Motor neuron (in vitro differentiated cells): Measurements from ENCODE around the gene ECEL1. TPM values are rescaled to one million over a fixed set of nuclear protein-coding genes. Genes with fewer than 3 reads are reported as not detected.
"Not testable (repeated sequence)": the region's sequence is repeated elsewhere in the genome, so short reads cannot be mapped to it uniquely, and the experiment has no call there.

Experiments used
- ATAC-seq, 8 experiments: fragments of 200-7000 bp; cut with Tn5 transposase; replicated peaks in 6 of 8; 2 replicates each; pipeline ENCODE4 v1.8.0; 2021; ENCODE audit warnings: mild to moderate bottlenecking in 8 of 8, moderate library complexity in 8 of 8
- H3K27ac ChIP-seq, 2 donors: fragments of 250-450 bp; sonication (Bioruptor Pico); 2 replicates each; pipeline ENCODE4 v1.9.0; 2021; ENCODE audit warnings: antibody characterized with exemption in 2 of 2, mild to moderate bottlenecking in 2 of 2, moderate library complexity in 1 of 2
- H3K4me1 ChIP-seq, 2 donors: fragments of 250-450 bp; sonication (Bioruptor Pico); replicated peaks in 1 of 2; 2 replicates each; pipeline ENCODE4 v1.6.1; 2021; ENCODE audit warnings: antibody characterized with exemption in 2 of 2, mild to moderate bottlenecking in 2 of 2, moderate library complexity in 1 of 2
- H3K4me3 ChIP-seq, 5 donors: fragments of 250-450 bp; sonication (Bioruptor Pico); 2 replicates each; pipeline ENCODE4 v1.9.0; 2021; ENCODE audit warnings: antibody characterized with exemption in 5 of 5, mild to moderate bottlenecking in 5 of 5, moderate library complexity in 4 of 5
- WGBS, 10 experiments: fragments of 450-650 bp; shearing (Covaris generic); methylation state at CpG; one replicate each; pipeline ENCODE4 v1.0.0; 2022; 5-methylcytosine and 5-hydroxymethylcytosine counted together
- in situ Hi-C, 9 experiments: fragments of 400-800 bp; cut with MboI; loops; one replicate each; pipeline ENCODE4 v1.15.0; 2021; ENCODE audit warnings: low sequenced_read_pairs in 9 of 9, low pct_unique_long_range_greater_than_20kb in 2 of 9; ENCODE audit not compliant: unreplicated experiment in 9 of 9
- total RNA-seq, 8 experiments: library from RNA; unstranded; fragments of 300-600 nt; gene quantifications; 2 replicates each; pipeline versions ENCODE4 v1.2.3 to v1.2.4, GENCODE V29; 2022

ECEL1 gene
- total RNA-seq, 8 experiments from 2014 or later, result 0.13 to 83.3 (median 30.6) TPM; not detected in 1

GRCh38 chr2:232438951-232439757 is 48.5 kb downstream of the ECEL1 start:
- peak; percentile 54 to 78 (median 62) for ATAC-seq
- no CpG with 5 or more reads among the region's 22 CpGs for WGBS, 10 experiments
- H3K4me3 ChIP-seq, result no peak overlapping the region
- no peak overlapping the region for H3K27ac ChIP-seq
- H3K4me1 ChIP-seq, result peaks cover 3% of the 10 kb centered on the region in 2 donors
- in situ Hi-C loops, result loop anchor here in 6 of 9 experiments (10.0 to 25.0 kb wide), 2 partner anchors 527 to 534 kb away; no protein-coding TSS in a partner anchor

GRCh38 chr2:232438091-232438490 is 49.5 kb downstream of the ECEL1 start:
- no peak for ATAC-seq
- no peak overlapping the region for H3K27ac ChIP-seq
- WGBS, 10 experiments, result 64 to 100% (median 87%) methylated on average over 1 to 6 of the region's 12 CpGs; no CpG with 5 or more reads in 2 of the 10 experiments
- in situ Hi-C loops, result loop anchor here in 6 of 9 experiments (10.0 to 25.0 kb wide), 2 partner anchors 526 to 533 kb away; no protein-coding TSS in a partner anchor
- no peak overlapping the region for H3K4me3 ChIP-seq
- H3K4me1 ChIP-seq, result no peaks in the 10 kb centered on the region

DNA sequence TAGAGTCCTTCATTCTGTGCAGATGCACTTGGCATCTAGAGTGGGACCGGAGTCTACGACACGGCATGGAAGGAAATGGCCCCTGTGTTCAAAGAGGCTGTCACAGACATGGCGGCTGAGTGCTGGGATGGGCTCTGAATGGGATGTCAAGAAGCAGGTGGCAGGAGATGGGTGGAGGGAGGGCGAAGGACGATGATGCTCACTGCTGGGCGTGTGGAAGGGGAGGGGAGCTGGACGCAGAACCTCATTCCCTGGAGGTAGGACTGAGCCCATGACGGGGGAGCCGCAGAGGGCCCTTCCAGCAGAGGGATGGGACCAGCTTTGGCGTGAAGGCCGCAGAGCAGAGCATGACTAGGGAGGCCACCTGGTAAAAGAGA is 50.5 kb downstream of the ECEL1 start:
- in situ Hi-C loops, result loop anchor here in 6 of 9 experiments (10.0 to 25.0 kb wide), 2 partner anchors 525 to 532 kb away; no protein-coding TSS in a partner anchor
- no peak overlapping the region for H3K27ac ChIP-seq
- 45 to 100% (median 96%) methylated on average over 1 to 8 of the region's 12 CpGs; no CpG with 5 or more reads in 6 of the 10 experiments for WGBS, 10 experiments
- ATAC-seq, result no peak
- no peaks in the 10 kb centered on the region for H3K4me1 ChIP-seq
- no peak overlapping the region for H3K4me3 ChIP-seq

DNA sequence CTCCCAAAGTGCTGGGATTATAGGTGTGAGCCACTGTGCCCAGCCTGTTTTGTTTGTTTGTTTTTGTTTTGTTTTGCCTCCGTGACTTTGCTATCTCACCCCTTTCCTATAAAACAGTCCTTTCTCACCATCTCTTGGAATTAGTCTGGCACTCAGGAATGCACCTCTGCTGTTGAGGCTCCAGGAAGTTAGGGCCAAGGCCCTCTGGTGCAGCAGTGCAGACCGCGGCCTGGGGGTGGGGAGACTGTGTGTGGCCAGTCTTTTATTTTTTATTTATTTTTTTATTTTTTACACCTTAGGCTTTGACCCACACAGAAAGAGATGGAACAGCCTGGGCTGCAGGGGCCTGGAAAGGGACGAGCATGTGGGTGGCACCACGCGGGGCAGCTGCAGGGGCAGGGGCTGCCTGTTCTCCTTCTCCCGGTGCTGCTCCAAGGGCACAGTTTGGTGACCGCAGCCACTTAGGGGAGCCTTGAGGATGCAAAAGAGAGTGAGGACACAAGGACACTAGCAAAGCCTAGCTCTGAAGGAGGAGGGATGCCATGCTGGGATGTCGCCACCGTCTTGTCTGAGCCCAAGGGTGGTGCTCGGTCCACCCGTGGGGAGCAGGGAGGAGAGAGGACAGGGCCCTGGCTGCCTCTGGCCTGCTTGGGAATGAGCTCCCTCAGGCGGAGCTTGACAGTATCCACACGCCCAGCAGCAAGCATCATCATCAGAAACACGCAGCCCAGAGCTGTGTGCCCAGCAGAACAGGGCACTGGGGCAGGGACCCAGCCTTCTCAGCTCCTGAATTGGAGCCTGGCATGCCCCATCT is 51.0 kb downstream of the ECEL1 start:
- in situ Hi-C loops, result loop anchor here in 6 of 9 experiments (10.0 to 25.0 kb wide), 2 partner anchors 524 to 532 kb away; no protein-coding TSS in a partner anchor
- Histone ChIP-seq H3K27ac (no peak overlapping the region), H3K4me3 (no peak overlapping the region), H3K4me1 (no peaks in the 10 kb centered on the region)
- 39 to 100% (median 81%) methylated on average over 1 to 6 of the region's 15 CpGs; no CpG with 5 or more reads in 2 of the 10 experiments for WGBS, 10 experiments
- ATAC-seq, result no peak

DNA sequence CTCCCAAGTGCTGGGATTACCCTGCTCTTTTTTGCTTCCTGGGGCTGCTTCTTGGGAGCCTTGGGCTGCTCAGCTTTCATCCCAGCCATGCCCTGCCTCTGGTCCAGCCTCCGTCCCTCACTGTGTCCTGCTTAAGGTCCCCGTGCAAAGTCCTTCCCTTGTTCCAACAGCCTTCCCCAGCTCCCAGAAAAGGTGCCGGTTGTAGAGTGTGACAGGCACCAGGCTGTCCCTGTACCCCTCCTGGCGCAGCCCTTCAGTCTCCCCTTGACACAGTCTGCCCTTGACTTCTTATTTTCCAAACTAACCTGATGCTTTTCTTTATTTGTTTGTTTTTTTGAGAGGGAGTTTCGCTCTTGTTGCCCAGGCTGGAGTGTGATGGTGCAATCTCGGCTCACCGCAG is 51.8 kb downstream of the ECEL1 start:
- WGBS, 10 experiments, result 43 to 100% (median 93%) methylated on average over 1 to 6 of the region's 7 CpGs; no CpG with 5 or more reads in 3 of the 10 experiments
- Histone ChIP-seq H3K27ac (no peak overlapping the region), H3K4me3 (no peak overlapping the region), H3K4me1 (no peaks in the 10 kb centered on the region)
- in situ Hi-C loops, result loop anchor here in 6 of 9 experiments (10.0 to 25.0 kb wide), 2 partner anchors 524 to 531 kb away; no protein-coding TSS in a partner anchor
- no peak for ATAC-seq

DNA sequence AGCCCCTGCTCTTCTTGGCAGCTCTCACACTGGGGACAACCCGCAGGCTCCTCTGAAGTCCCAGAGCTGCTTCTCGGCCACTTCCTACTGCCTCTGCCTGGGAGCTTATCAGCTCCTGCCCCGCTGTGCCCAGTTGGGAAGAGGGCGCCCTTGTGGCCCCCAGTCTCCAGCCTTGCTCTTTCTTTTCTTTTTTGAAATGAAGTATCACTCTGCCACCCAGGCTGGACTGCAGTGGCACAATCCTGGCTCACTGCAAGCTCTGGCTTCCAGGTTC is 52.3 kb downstream of the ECEL1 start:
- Histone ChIP-seq H3K27ac (no peak overlapping the region), H3K4me3 (no peak overlapping the region), H3K4me1 (no peaks in the 10 kb centered on the region)
- WGBS, 10 experiments, result 40 to 100% (median 81%) methylated on average over 1 to 3 of the region's 4 CpGs; no CpG with 5 or more reads in 4 of the 10 experiments
- no peak for ATAC-seq
- in situ Hi-C loops, result loop anchor here in 6 of 9 experiments (10.0 to 25.0 kb wide), 2 partner anchors 523 to 531 kb away; no protein-coding TSS in a partner anchor

GRCh38 chr2:232434563-232435374 is 52.9 kb downstream of the ECEL1 start:
- 72 to 100% (median 90%) methylated on average over 1 to 2 of the region's 12 CpGs; no CpG with 5 or more reads in 6 of the 10 experiments for WGBS, 10 experiments
- Histone ChIP-seq H3K27ac (no peak overlapping the region), H3K4me3 (no peak overlapping the region), H3K4me1 (no peaks in the 10 kb centered on the region)
- in situ Hi-C loops, result loop anchor here in 6 of 9 experiments (10.0 to 25.0 kb wide), 2 partner anchors 522 to 530 kb away; no protein-coding TSS in a partner anchor
- ATAC-seq, result no peak

DNA sequence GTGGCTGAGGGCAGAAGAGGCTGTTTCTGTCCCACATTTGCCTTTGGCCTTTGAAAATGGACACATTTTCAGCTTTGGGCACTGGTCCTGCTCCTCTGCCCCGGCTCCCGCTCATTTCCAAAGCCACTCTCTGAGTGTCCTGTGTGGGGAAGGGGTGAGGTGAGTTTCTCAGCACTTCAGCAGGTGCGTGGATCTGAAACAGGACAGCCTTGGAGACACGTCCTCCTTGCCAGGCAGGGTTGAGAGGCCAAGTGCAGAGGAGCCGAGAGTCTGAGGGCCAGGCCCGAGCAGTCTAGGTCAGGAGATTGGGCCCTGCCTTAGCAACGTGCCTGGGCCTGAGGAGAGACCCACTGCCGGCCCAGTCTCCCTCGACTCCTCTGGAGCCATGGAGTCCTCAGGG is 53.5 kb downstream of the ECEL1 start:
- in situ Hi-C loops, result loop anchor here in 6 of 9 experiments (10.0 to 25.0 kb wide), 2 partner anchors 522 to 529 kb away; no protein-coding TSS in a partner anchor
- Histone ChIP-seq H3K4me3 (no peak overlapping the region), H3K4me1 (no peaks in the 10 kb centered on the region), H3K27ac (no peak overlapping the region)
- 90% methylated on average over 2 of the region's 9 CpGs; no CpG with 5 or more reads in 9 of the 10 experiments for WGBS, 10 experiments
- no peak for ATAC-seq

GRCh38 chr2:232433622-232434021 is 54.0 kb downstream of the ECEL1 start:
- in situ Hi-C loops, result loop anchor here in 6 of 9 experiments (10.0 to 25.0 kb wide), 2 partner anchors 521 to 529 kb away; no protein-coding TSS in a partner anchor
- not testable (repeated sequence) for H3K4me3 ChIP-seq, H3K27ac ChIP-seq, ATAC-seq, H3K4me1 ChIP-seq
- WGBS, 10 experiments, result no CpG with 5 or more reads among the region's 9 CpGs

GRCh38 chr2:232432598-232433184 is 54.9 kb downstream of the ECEL1 start:
- H3K4me1 ChIP-seq, result no peaks in the 10 kb centered on the region
- in situ Hi-C loops, result loop anchor here in 6 of 9 experiments (10.0 to 25.0 kb wide), 2 partner anchors 520 to 528 kb away; no protein-coding TSS in a partner anchor
- H3K27ac ChIP-seq, result no peak overlapping the region
- WGBS, 10 experiments, result 67 to 100% (median 88%) methylated on average over 1 to 3 of the region's 16 CpGs; no CpG with 5 or more reads in 7 of the 10 experiments
- ATAC-seq, result peak in 5 of 8 experiments; percentile 15 to 56 (median 22)
- no peak overlapping the region for H3K4me3 ChIP-seq

GRCh38 chr2:232431705-232432590 is 55.7 kb downstream of the ECEL1 start:
- 0 to 100% (median 91%) methylated on average over 1 to 6 of the region's 16 CpGs; no CpG with 5 or more reads in 3 of the 10 experiments for WGBS, 10 experiments
- Histone ChIP-seq H3K4me1 (no peaks in the 10 kb centered on the region), H3K4me3 (no peak overlapping the region), H3K27ac (no peak overlapping the region)
- in situ Hi-C loops, result loop anchor here in 6 of 9 experiments (10.0 to 25.0 kb wide), 2 partner anchors 520 to 527 kb away; no protein-coding TSS in a partner anchor
- no peak for ATAC-seq
